Memory B cell (primary cell): ENCODE results near the gene NAA16.
"Not testable (repeated sequence)": the region's sequence is repeated elsewhere in the genome, so short reads cannot be mapped to it uniquely, and the experiment has no call there.

Experiments used
- ATAC-seq: fragments of 150-1000 bp; cut with Tn5 transposase; 2 replicates; pipeline ENCODE4 v1.10.0; 2021; ENCODE audit warnings: low read depth, mild to moderate bottlenecking, moderate library complexity
- DNase-seq, 2 donors: peaks; one replicate each; pipeline ENCODE4 v3.0.0; 2022; ENCODE audit warnings: low spot score in 2 of 2
- H3K27ac Mint-ChIP-seq: one replicate; pipeline ENCODE4 v1.8.0; 2022; ENCODE audit warnings: mild to moderate bottlenecking, moderate library complexity, mixed read lengths
- H3K27me3 Mint-ChIP-seq: one replicate; pipeline ENCODE4 v1.8.0; 2022; ENCODE audit warnings: mixed read lengths
- H3K36me3 Mint-ChIP-seq: one replicate; pipeline ENCODE4 v1.8.0; 2022; ENCODE audit warnings: mild to moderate bottlenecking, mixed read lengths
- H3K4me1 Mint-ChIP-seq: one replicate; pipeline ENCODE4 v1.8.0; 2022; ENCODE audit warnings: mixed read lengths
- H3K4me3 Mint-ChIP-seq: one replicate; pipeline ENCODE4 v1.8.0; 2022; ENCODE audit warnings: mild to moderate bottlenecking, moderate library complexity, mixed read lengths
- H3K9me3 Mint-ChIP-seq: one replicate; pipeline ENCODE4 v1.8.0; 2022; ENCODE audit warnings: mixed read lengths

The NAA16 gene

DNA sequence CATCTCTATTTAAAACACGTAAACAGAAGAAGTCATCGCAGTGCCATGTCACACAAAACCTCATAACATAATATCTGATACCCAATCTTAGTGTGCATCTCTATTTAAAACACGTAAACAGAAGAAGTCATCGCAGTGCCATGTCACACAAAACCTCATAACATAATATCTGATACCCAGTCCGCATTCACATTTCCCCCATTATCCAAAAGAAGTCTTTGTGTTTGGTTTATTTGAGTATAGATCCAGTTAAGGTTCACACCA is 45.2 kb downstream of the NAA16 start:
- peaks cover 25% of the 10 kb centered on the region for H3K36me3 Mint-ChIP-seq
- not testable (repeated sequence) for H3K4me1 Mint-ChIP-seq, H3K27me3 Mint-ChIP-seq, H3K9me3 Mint-ChIP-seq, H3K4me3 Mint-ChIP-seq, H3K27ac Mint-ChIP-seq, DNase-seq, ATAC-seq

- no peak for ATAC-seq
- DNase-seq = no peak
Measured at GRCh38 chr13:41356786-41357185, 45.7 kb downstream of the NAA16 start.

GRCh38 chr13:41361491-41361890 is 50.4 kb downstream of the NAA16 start:
- Mint-ChIP-seq H3K9me3 (no peaks in the 10 kb centered on the region), H3K27me3 (no peaks in the 10 kb centered on the region), H3K36me3 (peaks cover 36% of the 10 kb centered on the region), H3K27ac (no peak overlapping the region), H3K4me3 (no peak overlapping the region), H3K4me1 (no peaks in the 10 kb centered on the region)
- no peak for ATAC-seq
- DNase-seq = no peak

More at GRCh38 chr13:41356786-41357185, 45.7 kb downstream of the NAA16 start:
- H3K4me3 Mint-ChIP-seq = no peak overlapping the region
- peaks cover 28% of the 10 kb centered on the region for H3K36me3 Mint-ChIP-seq
- H3K4me1 Mint-ChIP-seq = no peaks in the 10 kb centered on the region
- no peaks in the 10 kb centered on the region for H3K9me3 Mint-ChIP-seq
- no peaks in the 10 kb centered on the region for H3K27me3 Mint-ChIP-seq
- H3K27ac Mint-ChIP-seq = no peak overlapping the region

GRCh38 chr13:41364043-41364442 is 53.0 kb downstream of the NAA16 start:
- Mint-ChIP-seq H3K36me3 (peaks cover 36% of the 10 kb centered on the region), H3K27me3 (no peaks in the 10 kb centered on the region), H3K4me1 (no peaks in the 10 kb centered on the region), H3K9me3 (peaks cover 1% of the 10 kb centered on the region), H3K4me3 (no peak overlapping the region), H3K27ac (no peak overlapping the region)
- no peak for ATAC-seq
- no peak for DNase-seq

DNA sequence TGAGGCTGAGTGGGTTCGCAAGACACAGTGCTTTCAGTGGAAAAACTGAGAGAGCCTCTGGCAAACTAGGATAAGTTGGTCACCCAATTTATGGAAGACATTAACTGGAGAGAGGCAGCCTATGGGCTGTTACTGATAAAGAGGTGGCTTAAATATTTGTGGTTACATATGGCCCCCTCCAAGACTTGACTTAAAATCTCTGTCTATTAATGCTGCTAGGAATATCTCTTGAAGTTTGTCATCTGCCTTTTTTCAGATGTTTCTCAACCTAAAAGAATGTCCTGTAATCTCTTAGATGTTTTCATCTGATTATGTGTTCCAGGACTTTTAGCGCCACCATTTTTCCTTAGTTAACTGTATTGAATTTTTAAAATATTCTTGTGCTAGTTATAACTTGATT is 54.6 kb downstream of the NAA16 start:
- H3K27me3 Mint-ChIP-seq = no peaks in the 10 kb centered on the region
- no peaks in the 10 kb centered on the region for H3K4me1 Mint-ChIP-seq
- ATAC-seq (no peak), DNase-seq (no peak)
- H3K4me3 Mint-ChIP-seq = no peak overlapping the region
- H3K9me3 Mint-ChIP-seq = peaks cover 2% of the 10 kb centered on the region
- H3K27ac Mint-ChIP-seq = no peak overlapping the region
- H3K36me3 Mint-ChIP-seq = peaks cover 40% of the 10 kb centered on the region

- DNase-seq = no peak
- H3K27ac Mint-ChIP-seq = no peak overlapping the region
Measured at GRCh38 chr13:41370736-41371135, 59.7 kb downstream of the NAA16 start.

DNA sequence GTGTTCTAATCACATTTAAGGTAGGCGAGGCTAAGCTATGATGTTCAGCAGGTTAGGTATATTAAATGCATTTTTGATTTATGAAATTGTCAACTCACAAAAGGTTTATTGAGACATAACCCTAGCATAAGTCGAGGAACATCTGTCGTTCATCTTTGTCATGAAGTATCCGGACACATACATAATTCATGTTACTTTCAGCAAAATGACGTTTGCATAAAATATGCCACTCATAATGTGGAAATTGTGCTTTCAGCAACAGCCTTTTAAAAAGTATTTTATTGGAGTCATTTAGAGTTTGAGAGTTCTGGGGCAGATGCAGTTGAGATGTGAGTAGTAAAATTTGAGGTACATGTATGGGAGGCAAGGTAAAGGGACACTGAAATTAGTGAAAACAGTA is 66.4 kb downstream of the NAA16 start:
- H3K36me3 Mint-ChIP-seq = peaks cover 12% of the 10 kb centered on the region
- DNase-seq = no peak
- no peaks in the 10 kb centered on the region for H3K9me3 Mint-ChIP-seq
- H3K27me3 Mint-ChIP-seq = peaks cover 2% of the 10 kb centered on the region
- no peaks in the 10 kb centered on the region for H3K4me1 Mint-ChIP-seq
- no peak overlapping the region for H3K27ac Mint-ChIP-seq
- H3K4me3 Mint-ChIP-seq = no peak overlapping the region
- no peak for ATAC-seq

More at GRCh38 chr13:41370736-41371135, 59.7 kb downstream of the NAA16 start:
- H3K36me3 Mint-ChIP-seq = peaks cover 37% of the 10 kb centered on the region
- H3K9me3 Mint-ChIP-seq = peaks cover 2% of the 10 kb centered on the region
- no peaks in the 10 kb centered on the region for H3K27me3 Mint-ChIP-seq
- no peaks in the 10 kb centered on the region for H3K4me1 Mint-ChIP-seq
- H3K4me3 Mint-ChIP-seq = no peak overlapping the region
- no peak for ATAC-seq

DNA sequence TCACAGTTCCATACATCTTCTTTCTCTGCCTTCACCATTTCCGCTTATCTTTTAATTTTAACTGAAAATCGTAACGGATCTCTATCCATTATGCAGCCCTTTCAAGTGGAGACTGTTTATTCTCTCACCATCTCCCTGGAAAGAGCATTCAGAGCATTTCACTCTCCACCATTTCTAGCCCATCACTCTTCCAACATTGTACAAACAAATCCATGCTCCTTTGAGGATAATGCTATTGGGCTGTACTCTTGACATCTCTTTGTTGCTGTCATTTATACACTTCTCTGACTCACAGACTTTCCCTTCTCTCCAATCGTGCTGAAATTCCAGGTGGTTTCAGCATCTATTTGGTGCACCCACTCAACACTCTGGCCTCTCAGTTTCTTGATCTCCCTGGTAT is 71.4 kb downstream of the NAA16 start:
- H3K36me3 Mint-ChIP-seq = peaks cover 2% of the 10 kb centered on the region
- H3K4me3 Mint-ChIP-seq = no peak overlapping the region
- H3K27me3 Mint-ChIP-seq = peaks cover 13% of the 10 kb centered on the region
- no peak overlapping the region for H3K27ac Mint-ChIP-seq
- H3K9me3 Mint-ChIP-seq = no peaks in the 10 kb centered on the region
- DNase-seq (no peak), ATAC-seq (no peak)
- no peaks in the 10 kb centered on the region for H3K4me1 Mint-ChIP-seq

GRCh38 chr13:41383386-41383785 is 72.3 kb downstream of the NAA16 start:
- ATAC-seq (no peak), DNase-seq (no peak)
- no peak overlapping the region for H3K27ac Mint-ChIP-seq
- H3K4me3 Mint-ChIP-seq = no peak overlapping the region
- H3K27me3 Mint-ChIP-seq = peaks cover 13% of the 10 kb centered on the region
- no peaks in the 10 kb centered on the region for H3K9me3 Mint-ChIP-seq
- H3K4me1 Mint-ChIP-seq = no peaks in the 10 kb centered on the region
- H3K36me3 Mint-ChIP-seq = peaks cover 2% of the 10 kb centered on the region

- Mint-ChIP-seq H3K27ac (no peak overlapping the region), H3K9me3 (no peaks in the 10 kb centered on the region), H3K4me1 (no peaks in the 10 kb centered on the region), H3K27me3 (peaks cover 13% of the 10 kb centered on the region), H3K4me3 (no peak overlapping the region), H3K36me3 (peaks cover 2% of the 10 kb centered on the region)
- DNase-seq (no peak), ATAC-seq (no peak)
Measured at GRCh38 chr13:41384749-41385503, 73.9 kb downstream of the NAA16 start.

GRCh38 chr13:41386211-41386610 is 75.1 kb downstream of the NAA16 start:
- Mint-ChIP-seq H3K27me3 (peaks cover 13% of the 10 kb centered on the region), H3K27ac (no peak overlapping the region), H3K9me3 (no peaks in the 10 kb centered on the region), H3K4me3 (no peak overlapping the region), H3K36me3 (peaks cover 2% of the 10 kb centered on the region), H3K4me1 (no peaks in the 10 kb centered on the region)
- DNase-seq (no peak), ATAC-seq (no peak)

DNA sequence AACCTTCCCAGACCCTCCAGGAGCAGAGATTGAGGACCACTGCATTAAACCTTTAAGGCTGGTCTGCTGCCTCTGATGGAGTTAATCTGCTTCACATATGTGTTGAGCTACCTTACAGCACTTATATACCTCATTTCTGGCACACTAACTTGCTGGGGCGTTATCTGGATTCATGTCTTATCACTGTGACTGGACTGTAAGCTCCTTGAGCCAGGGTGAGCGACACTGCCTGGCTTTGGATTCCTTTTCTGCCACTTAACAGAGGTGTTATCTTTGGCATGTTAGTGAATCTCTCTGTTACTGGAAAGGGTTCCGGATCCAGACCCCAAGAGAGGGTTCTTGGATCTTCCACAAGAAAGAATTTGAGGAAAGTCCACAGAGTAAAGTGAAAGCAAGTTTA is 76.5 kb downstream of the NAA16 start:
- peaks cover 2% of the 10 kb centered on the region for H3K36me3 Mint-ChIP-seq
- no peak overlapping the region for H3K27ac Mint-ChIP-seq
- no peaks in the 10 kb centered on the region for H3K4me1 Mint-ChIP-seq
- peaks cover 15% of the 10 kb centered on the region for H3K27me3 Mint-ChIP-seq
- DNase-seq (no peak), ATAC-seq (no peak)
- H3K9me3 Mint-ChIP-seq = no peaks in the 10 kb centered on the region
- no peak overlapping the region for H3K4me3 Mint-ChIP-seq

- no peaks in the 10 kb centered on the region for H3K9me3 Mint-ChIP-seq
- peaks cover 12% of the 10 kb centered on the region for H3K27me3 Mint-ChIP-seq
- ATAC-seq = no peak
- H3K4me3 Mint-ChIP-seq = no peak overlapping the region
- no peak for DNase-seq
- H3K36me3 Mint-ChIP-seq = peaks cover 2% of the 10 kb centered on the region
- no peak overlapping the region for H3K27ac Mint-ChIP-seq
- no peaks in the 10 kb centered on the region for H3K4me1 Mint-ChIP-seq
Measured at GRCh38 chr13:41388143-41388881, 77.2 kb downstream of the NAA16 start.

GRCh38 chr13:41389580-41389979 is 78.5 kb downstream of the NAA16 start:
- H3K27ac Mint-ChIP-seq = no peak overlapping the region
- H3K4me1 Mint-ChIP-seq = no peaks in the 10 kb centered on the region
- H3K27me3 Mint-ChIP-seq = peaks cover 13% of the 10 kb centered on the region
- DNase-seq = no peak
- peaks cover 5% of the 10 kb centered on the region for H3K9me3 Mint-ChIP-seq
- ATAC-seq = no peak
- H3K4me3 Mint-ChIP-seq = no peak overlapping the region
- H3K36me3 Mint-ChIP-seq = no peaks in the 10 kb centered on the region

DNA sequence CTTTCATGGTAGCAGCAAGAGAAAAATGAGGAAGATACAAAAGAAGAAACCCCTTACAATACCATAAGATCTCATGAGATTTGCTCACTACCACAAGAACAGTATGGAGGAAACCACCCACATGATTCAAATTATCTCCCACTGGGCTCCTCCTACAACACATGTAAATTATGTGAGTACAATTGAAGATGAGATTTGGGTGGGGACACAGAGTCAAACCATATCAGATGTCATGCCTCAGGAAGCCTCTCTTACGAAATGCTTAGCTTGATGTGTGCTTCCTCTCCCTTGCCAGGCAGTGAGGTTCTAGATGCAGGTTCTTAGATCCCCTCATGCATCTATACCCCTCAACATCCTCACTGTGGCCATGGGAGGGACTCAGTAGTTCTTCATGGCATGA is 83.1 kb downstream of the NAA16 start:
- Mint-ChIP-seq H3K36me3 (no peaks in the 10 kb centered on the region), H3K27me3 (peaks cover 8% of the 10 kb centered on the region), H3K4me1 (no peaks in the 10 kb centered on the region), H3K9me3 (peaks cover 5% of the 10 kb centered on the region), H3K27ac (no peak overlapping the region), H3K4me3 (no peak overlapping the region)
- DNase-seq = no peak
- ATAC-seq = peak; percentile 15
